HepG2 (cell line): Measurements from ENCODE around the gene CPSF7.

Source experiments
- ATF6 ChIP-seq: sonication (generic); formaldehyde crosslinking; conservative IDR thresholded peaks from 2 replicates; pipeline ENCODE4 v1.4.0; 2020; ENCODE audit warnings: missing genetic modification reagents
- CTCF ChIP-seq: sonication (generic); formaldehyde crosslinking; IDR thresholded peaks from 2 replicates; pipeline ENCODE4 v1.5.0; 2020; ENCODE audit warnings: mild to moderate bottlenecking, missing genetic modification reagents, moderate library complexity
- GABPA ChIP-seq, 2 experiments: IDR thresholded peaks; 2 replicates each; pipeline ENCODE4 v1.6.1; 2011 to 2016; ENCODE audit warnings: low read depth in 2 of 2, low read length in 1 of 2, missing biosample characterization in 1 of 2, missing genetic modification characterization in 1 of 2
- GTF2F1 ChIP-seq: fragments of 150-350 bp; IDR thresholded peaks from 2 replicates; pipeline ENCODE4 v1.6.1; 2014; ENCODE audit warnings: low read length
- JUN ChIP-seq: sonication (generic); formaldehyde crosslinking; IDR thresholded peaks from 2 replicates; pipeline ENCODE4 v1.4.0; 2020; ENCODE audit warnings: mild to moderate bottlenecking, missing genetic modification reagents
- RAD51 ChIP-seq: fragments of 450-650 bp; IDR thresholded peaks from 2 replicates; pipeline ENCODE4 v1.6.1; 2016; ENCODE audit warnings: borderline replicate concordance
- SMAD1 ChIP-seq: sonication (generic); formaldehyde crosslinking; IDR thresholded peaks from 2 replicates; pipeline ENCODE4 v1.4.0; 2020; ENCODE audit warnings: missing genetic modification reagents, low read depth, mild to moderate bottlenecking, borderline replicate concordance
- TAF1 ChIP-seq: sonication (generic); formaldehyde crosslinking; IDR thresholded peaks from 2 replicates; pipeline ENCODE4 v1.4.0; 2020; ENCODE audit warnings: missing genetic modification reagents
- ZNF362 ChIP-seq: sonication (generic); formaldehyde crosslinking; IDR thresholded peaks from 2 replicates; pipeline ENCODE4 v1.4.0; 2020; ENCODE audit warnings: missing genetic modification reagents, mild to moderate bottlenecking, borderline replicate concordance
- ZNF768 ChIP-seq: sonication (generic); formaldehyde crosslinking; IDR thresholded peaks from 2 replicates; pipeline ENCODE4 v1.4.0; 2020; ENCODE audit warnings: missing genetic modification reagents
- ZNF841 ChIP-seq: sonication (generic); formaldehyde crosslinking; IDR thresholded peaks from 2 replicates; pipeline ENCODE4 v1.8.1; 2023; ENCODE audit warnings: missing genetic modification reagents, borderline replicate concordance

- no peak for TF ChIP-seq CTCF (CRISPR knock-in tag)
- no peak for TF ChIP-seq ZNF841 (CRISPR knock-in tag)
- TF ChIP-seq RAD51 = no peak
- no peak for TF ChIP-seq ZNF362 (CRISPR knock-in tag)
- no peak for TF ChIP-seq TAF1 (CRISPR knock-in tag)
- TF ChIP-seq JUN (CRISPR knock-in tag) = no peak
- no peak for TF ChIP-seq GTF2F1
- no peak for TF ChIP-seq ATF6 (CRISPR knock-in tag)
- no peak for TF ChIP-seq GABPA (IDR thresholded peaks at IDR 0.05; ENCODE audit: low read depth, low read length)
- TF ChIP-seq GABPA (CRISPR knock-in tag; IDR thresholded peaks at IDR 0.05; ENCODE audit: low read depth) = no peak
- TF ChIP-seq SMAD1 (CRISPR knock-in tag) = no peak
- TF ChIP-seq ZNF768 = no peak
Observed at GRCh38 chr11:61380884-61381283, 48.9 kb downstream of the CPSF7 start.
